Renal cortex interstitium (tissue), 15 donors: ENCODE measurements around the gene B3GAT2. TPM values are rescaled to one million over a fixed set of nuclear protein-coding genes. Genes with fewer than 3 reads are reported as not detected.
A peak's percentile ranks its signal among the peaks of the same experiment; 100 is the strongest.
"Not testable (repeated sequence)": the region's sequence is repeated elsewhere in the genome, so short reads cannot be mapped to it uniquely, and the experiment has no call there.

ENCODE experiments used
- DNase-seq, 11 donors: peaks; one replicate each; pipeline ENCODE4 v3.0.0-alpha.2; 2013; ENCODE audit warnings: low read depth in 9 of 11, low spot score in 4 of 11; ENCODE audit errors: extremely low read depth in 1 of 11
- long read RNA-seq, 16 experiments: transcript quantifications; one replicate each; lab custom pipeline, GENCODE V29; 2026
- polyA plus RNA-seq, 3 donors: library from polyadenylated mRNA; unstranded; fragments of 120-200 nt; gene quantifications; one replicate each; pipeline ENCODE4 v1.2.1, GENCODE V29; 2013; ENCODE audit not compliant: insufficient read length in 3 of 3

B3GAT2 gene, protein sequence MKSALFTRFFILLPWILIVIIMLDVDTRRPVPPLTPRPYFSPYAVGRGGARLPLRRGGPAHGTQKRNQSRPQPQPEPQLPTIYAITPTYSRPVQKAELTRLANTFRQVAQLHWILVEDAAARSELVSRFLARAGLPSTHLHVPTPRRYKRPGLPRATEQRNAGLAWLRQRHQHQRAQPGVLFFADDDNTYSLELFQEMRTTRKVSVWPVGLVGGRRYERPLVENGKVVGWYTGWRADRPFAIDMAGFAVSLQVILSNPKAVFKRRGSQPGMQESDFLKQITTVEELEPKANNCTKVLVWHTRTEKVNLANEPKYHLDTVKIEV
- polyA plus RNA-seq, result 1 to 10 TPM in 2 of 3 donors, under 1 TPM in 1; 0.96 to 2.4 (median 1.1) TPM
- long read RNA-seq, donor 1, result 0 reads
- long read RNA-seq, donor 2, result 0 reads
- long read RNA-seq, donor 3, result 0 reads
- long read RNA-seq, donor 4, result 0 reads
- long read RNA-seq, donor 5, result 0 reads
- long read RNA-seq, donor 6, result 0 reads
- long read RNA-seq, donor 7, full-length matches to known transcripts, result 1 of 1 reads
- long read RNA-seq, donor 7, partial matches to known transcripts, result 0 of 1 reads
- long read RNA-seq, donor 7, other reads (novel, unspliced or antisense), result 0 of 1 reads
- long read RNA-seq, donor 8, result 0 reads
- long read RNA-seq, donor 9, partial matches to known transcripts, result 19 of 55 reads
- long read RNA-seq, donor 9, other reads (novel, unspliced or antisense), result 36 of 55 reads
- long read RNA-seq, donor 10, result 0 reads
- long read RNA-seq, donor 11, result 0 reads
- long read RNA-seq, donor 12, partial matches to known transcripts, result 27 of 27 reads
- long read RNA-seq, donor 12, other reads (novel, unspliced or antisense), result 0 of 27 reads
- long read RNA-seq, donor 13, result 0 reads
- long read RNA-seq, donor 14, result 0 reads
- long read RNA-seq, donor 15, result 0 reads
- long read RNA-seq, donor 16, result 0 reads

DNA sequence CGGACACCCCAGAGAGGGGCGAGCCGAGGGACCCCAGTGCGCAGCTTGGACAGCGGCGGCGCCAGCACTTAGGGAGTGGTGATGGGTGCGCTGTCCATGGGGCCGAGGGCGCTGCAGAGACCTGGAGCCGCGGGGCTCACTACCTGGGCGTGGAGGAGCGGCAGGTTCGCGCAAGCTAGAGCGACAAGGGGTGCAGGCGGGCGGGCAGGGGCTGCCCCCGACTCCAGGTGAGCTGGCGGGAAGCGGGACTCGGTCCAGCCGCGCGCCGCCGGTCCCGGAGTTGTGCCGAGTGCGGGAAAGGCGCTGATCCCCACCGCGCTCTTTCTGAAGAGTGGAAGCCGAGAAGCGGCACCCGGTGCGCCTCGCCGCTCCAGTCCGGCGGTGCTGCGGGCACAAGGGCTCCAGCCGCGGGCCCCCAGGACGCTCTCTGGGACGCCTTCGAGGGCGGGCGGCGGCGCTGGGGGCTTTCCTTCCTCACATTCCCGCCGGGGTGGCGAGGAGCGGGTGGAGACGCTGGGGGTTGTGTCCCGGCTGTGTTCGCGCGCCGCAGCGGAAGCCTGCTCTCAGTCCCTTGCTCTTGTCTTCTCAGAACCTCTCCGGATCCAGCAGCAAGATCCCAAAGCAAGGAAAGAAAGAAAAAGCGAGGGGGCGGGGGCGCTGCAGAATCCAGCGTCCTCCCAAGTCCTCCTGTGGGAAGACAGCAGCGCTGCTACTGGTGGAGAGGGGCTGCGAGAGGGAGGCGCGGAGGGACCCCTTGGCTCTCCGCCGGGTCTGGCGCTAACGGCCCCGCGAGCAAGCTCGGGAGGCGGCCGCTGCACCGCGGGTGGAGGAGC, at the start of gene B3GAT2:
Gene B3GAT2 (minus strand): TSS at position 610 of the 833 bp plus-strand sequence. CDS start 631 bp downstream, outside the sequence.
- DNase-seq, result peak in 1 of 11 donors; percentile 28

DNA sequence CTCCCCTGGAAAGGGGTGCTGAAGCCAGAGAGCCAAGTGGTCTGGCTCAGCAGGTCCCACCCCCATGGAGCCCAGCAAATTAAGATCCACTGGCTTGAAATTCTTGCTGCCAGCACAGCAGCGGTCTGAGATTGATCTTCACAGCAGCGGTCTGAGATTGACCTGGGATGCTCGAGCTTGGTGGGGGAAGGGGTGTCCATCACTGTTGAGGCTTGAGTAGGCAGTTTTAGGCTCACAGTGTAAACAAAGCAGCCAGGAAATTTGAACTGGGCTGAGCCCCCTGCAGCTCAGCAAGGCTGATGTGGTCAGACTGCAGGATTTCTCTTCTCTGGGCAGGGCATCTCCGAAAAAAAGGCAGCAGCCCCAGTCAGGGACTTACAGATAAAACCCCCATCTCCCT, 41.3 kb upstream of the B3GAT2 start:
- no peak for DNase-seq

DNA sequence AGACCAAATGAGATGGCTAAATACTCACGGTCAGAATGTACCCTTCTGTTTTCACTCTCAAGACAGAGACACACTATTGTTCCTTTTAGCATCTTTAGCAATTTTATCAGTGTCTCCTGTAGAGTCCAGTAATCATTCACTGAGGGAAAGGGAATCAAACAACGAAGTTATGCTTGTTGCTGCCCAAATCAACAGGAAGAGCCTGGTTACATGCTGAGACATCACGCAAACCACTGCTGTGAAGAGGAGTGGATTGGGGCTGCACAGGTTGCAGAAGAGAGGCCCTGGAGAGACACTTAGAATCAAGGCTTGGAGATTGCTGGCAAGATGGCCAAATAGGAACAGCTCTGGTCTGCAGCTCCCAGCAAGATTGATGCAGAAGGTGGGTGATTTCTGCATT, 40.5 kb upstream of the B3GAT2 start:
- DNase-seq, result no peak

DNA sequence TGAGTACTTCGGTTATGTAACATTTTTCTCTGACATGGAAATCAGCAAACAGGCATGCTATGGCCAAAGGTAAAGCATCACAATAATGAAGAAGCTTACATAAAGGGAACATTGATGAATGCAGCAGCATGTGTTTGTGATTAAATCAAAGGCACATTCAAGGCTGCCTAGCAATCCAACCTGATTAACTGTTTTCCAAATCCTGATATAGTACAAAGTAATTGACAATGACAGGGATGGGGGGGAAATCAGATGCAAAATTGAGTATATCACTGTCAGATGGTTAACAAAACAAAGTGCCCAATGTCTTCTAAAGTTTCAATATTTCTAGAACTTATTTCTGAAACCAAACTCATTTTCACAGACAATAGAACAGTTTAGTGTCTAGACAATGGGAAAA, 39.2 kb upstream of the B3GAT2 start:
- no peak for DNase-seq

DNA sequence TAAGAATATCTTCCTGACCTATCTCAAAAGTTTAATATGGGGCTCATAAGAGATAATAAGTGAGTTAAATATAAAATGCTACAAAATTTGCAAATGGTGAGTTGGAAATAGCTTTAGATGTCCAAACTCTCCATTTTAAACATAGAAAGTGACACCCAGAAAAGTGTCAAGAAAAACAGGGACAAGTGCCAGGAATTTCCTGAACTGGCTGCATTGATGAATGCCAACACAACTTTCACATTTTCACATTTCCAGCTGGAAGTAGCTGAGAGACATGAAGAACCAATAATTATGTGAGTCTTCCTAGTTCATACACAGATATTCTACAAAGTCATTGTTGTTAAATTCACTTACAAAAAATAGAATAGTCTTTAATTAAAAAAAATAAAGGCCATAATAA, 38.6 kb upstream of the B3GAT2 start:
- no peak for DNase-seq

DNA sequence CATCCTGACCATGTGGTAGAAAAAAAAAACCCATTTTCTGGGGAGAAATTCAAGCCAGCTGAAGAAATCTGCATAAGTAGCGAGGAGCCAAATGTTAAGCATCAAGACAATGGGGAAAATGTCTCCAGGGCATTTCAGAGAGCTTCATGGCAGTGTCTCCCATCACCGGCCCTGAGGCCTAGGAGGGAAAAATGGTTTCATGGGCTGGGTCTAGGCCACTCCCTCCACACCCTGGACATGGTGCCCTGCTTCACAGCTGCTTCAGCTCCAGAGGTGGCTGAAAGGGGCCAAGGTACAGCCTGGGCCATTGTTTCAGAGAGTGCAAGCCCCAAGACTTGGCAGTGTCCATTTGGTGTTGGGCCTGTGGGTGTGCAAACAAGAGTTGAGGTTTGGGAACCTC, 34.4 kb upstream of the B3GAT2 start:
- no peak for DNase-seq

DNA sequence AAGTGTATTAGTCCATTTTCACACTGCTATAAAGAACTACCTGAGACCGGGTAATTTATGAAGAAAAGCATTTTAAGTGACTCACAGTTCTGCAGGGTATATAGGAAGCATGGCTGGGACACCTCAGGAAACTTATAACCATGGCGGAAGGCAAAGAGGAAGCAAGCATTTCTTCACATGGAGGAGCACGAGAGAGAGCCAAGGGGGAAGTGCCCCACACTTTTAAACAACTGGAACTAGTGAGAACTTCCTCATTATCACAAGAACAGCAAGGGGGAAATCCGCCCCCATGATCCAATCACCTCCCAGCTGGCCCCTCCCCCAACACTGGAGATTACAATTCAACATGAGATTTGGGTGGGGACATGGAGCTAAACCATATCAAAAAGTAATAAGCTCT, 28.3 kb upstream of the B3GAT2 start:
- DNase-seq, result no peak

DNA sequence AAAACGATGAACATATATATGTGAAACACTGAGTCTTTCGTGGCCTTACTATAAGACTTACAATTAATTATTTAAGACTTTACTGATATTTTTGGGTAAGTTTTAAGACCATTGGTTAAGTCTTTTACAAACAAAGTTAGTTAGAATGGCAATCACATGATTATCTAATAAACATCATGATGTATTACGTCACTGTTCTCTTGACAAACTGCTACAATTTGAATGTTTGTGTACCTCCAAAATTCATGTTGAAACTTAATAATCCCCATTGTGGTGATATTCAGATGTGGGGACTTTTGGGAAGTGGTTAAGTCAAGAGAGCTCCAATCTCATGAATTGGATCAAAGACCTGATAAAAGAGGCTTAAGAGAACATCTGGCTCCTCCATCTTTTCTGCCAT, 25.9 kb upstream of the B3GAT2 start:
- no peak for DNase-seq

DNA sequence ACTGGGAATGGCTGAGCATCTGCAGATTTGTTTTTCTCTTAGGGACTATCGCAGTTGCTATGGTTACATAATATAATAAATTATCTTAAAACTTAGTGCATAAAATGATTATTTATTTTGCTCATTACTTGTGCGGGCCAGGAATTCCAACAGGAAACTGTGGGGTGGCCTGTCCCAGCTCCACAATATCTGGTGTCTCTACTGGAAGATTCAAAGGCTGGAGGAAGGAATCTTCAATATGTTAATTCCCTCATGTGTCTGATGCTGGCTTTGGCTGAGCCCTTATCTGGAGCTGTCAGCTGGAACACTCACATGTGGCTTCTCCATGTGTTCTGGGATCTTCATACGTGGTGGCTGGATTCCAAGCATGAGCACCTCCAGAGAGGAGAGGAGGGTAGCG, 23.9 kb upstream of the B3GAT2 start:
- peak in 4 of 11 donors; percentile 2 to 18 (median 8) for DNase-seq

DNA sequence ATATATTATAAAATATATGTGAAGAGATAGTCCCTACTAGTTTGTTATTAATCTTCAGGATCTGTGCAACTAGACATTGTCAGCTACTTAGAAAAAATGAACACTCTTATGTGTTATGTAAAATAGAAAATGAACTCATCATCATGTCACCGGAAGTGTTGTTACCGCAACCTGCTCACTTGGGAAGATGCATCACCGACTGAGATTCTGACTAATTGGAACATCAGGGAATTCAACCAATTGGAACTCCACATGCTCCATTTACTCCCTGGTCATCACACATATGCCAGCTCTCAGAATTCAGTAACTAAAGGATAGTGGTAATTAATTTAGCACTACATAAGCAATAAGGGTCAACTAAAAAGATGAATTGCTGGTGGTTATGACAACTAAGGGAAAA, 16.7 kb upstream of the B3GAT2 start:
- no peak for DNase-seq

DNA sequence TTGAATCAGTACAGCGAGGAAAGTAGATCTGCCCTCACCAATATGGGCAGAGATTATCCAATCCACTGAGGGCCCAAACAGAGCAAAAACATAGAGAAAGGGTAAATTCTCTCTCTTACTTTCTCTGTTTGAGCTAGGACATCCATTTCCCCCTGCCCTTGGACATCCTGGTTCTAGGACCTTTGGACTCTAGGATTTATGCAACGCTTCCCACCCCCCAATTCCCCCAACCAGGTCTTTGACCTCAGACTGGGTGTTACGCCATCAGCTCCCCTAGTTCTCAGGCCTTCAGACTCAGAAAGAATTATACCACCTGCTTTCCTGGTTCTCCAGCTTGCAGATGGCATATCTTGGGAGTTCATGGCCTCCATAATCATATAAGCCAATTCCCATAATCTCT, 10.2 kb upstream of the B3GAT2 start:
- DNase-seq, result no peak

DNA sequence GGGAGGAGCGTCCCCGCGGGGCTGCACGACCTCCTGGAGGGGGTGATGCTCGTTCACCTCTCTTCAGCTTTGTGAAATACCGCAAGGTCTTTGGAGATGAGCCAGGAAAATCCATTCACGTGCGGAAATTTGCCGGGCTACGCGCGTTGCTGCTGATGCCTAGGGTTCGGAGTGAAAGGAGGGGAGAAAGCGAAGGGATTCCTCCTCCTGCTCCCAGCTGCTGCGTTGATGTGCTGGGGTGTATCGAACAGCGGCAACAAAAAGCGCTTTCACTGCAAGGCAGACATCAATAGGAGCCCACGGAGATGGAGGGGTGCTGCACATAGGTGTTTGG, 391 bp upstream of the B3GAT2 start:
- no peak for DNase-seq

DNA sequence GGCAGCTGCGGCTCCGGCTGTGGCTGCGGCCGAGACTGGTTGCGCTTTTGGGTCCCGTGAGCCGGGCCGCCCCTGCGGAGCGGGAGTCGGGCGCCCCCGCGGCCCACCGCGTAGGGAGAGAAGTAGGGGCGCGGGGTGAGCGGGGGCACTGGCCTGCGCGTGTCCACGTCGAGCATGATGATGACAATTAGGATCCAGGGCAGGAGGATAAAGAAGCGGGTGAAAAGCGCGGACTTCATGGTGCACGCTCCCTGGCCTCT, 739 bp downstream of the B3GAT2 start:
- DNase-seq, result peak in 1 of 11 donors; percentile 11

DNA sequence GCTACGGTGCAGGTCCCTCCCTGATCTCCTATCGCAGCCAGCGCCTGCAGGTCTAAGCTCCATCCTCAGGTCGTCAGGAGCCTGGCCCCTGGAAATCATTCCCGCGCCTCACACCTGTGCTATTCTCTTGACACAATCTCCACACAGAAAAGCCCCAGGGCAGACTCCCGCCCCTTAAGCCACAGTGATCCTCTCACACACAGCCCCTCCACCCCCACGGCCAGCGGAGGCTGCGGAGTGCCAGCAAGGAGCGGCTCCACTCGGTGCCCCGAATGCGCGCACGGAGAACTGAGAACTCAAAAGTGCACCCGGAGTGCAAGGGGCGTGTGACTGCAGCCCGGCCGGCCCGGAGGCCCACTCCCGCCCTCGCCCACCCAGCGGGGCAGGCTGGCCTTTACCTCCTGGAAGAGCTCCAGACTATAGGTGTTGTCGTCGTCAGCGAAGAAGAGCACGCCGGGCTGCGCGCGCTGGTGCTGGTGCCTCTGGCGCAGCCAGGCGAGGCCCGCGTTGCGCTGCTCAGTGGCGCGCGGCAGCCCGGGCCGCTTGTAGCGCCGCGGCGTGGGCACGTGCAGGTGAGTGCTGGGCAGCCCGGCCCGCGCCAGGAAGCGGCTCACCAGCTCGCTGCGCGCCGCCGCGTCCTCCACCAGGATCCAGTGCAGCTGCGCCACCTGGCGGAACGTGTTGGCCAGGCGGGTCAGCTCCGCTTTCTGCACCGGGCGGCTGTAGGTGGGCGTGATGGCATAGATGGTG, 1.2 kb downstream of the B3GAT2 start:
- peak; percentile 70 to 88 (median 84) for DNase-seq

DNA sequence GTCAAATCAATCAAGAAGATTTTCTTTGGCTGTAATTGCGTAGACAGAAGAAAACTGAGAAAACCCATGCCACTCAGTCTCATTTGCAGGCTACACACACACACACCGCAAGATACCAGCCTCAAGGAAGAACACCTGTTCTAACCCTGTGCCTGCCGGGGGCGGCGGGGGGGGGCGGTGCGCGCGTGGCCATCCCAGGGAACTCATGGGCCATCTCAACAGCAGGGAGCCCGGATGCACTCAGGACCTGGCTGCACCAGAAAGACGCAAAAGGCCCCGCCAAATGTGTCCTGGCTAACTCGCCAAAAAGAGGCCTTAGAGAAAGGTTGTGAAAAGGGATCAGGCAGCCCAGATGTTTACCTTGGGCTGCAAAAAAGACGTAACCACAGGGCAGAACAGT, 2.1 kb downstream of the B3GAT2 start:
- DNase-seq, result no peak

DNA sequence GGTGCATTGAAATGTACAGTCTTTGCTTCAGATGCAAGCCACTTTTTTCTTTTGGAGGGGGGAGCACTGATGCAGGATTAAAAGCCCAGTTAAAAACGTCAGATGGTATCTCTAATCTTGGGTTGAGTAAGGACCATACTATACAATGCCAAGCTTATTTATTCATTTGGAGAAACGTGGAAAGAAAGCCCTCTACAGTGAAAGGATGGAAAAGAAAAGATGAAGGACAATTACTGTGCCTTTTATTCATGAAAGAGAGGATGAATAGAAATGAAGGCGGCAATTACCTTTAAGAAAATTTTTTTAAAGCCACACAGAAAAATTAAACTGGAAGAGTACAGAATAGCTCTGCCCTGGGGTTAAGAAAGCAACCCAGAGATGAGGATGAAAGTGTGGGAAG, 2.7 kb downstream of the B3GAT2 start:
- DNase-seq, result no peak

DNA sequence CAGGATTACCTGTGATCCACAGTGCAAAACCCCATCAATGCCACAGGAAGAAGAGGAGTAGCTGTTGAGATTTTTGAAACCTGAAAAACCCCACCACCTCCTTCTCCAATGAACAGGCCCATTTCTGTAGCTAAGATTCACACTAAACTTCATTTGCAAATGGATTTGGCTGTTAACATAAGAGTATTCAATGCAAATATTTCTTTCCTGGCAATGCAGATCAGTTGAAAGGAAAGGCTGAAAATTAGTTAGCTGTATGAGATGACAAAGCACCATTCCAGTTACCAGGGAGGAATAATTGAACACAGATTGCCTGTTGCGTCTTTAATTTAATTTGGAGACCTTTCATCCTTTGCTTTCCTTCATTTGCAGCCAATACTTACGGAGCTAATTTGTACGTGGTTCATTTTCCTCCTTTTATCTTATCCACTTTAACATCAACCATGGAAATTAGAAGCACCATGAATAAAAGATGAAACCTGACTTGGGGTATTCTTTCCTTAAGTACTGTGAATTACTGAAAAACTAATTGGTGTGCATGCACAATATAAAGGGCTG, 4.2 kb downstream of the B3GAT2 start:
- DNase-seq, result no peak

DNA sequence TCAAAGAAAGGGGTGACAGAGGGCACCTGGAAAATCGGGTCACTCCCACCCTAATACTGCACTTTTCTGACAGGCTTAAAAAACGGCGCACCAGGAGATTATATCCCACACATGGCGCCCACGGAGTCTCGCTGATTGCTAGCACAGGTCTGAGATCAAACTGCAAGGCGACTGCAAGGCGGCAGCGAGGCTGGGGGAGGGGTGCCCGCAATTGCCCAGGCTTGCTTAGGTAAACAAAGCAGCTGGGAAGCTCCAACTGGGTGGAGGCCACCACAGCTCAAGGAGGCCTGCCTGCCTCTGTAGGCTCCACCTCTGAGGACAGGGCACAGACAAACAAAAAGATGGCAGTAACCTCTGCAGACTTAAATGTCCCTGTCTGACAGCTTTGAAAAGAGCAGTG, 12.5 kb downstream of the B3GAT2 start:
- DNase-seq, result not testable (repeated sequence)

DNA sequence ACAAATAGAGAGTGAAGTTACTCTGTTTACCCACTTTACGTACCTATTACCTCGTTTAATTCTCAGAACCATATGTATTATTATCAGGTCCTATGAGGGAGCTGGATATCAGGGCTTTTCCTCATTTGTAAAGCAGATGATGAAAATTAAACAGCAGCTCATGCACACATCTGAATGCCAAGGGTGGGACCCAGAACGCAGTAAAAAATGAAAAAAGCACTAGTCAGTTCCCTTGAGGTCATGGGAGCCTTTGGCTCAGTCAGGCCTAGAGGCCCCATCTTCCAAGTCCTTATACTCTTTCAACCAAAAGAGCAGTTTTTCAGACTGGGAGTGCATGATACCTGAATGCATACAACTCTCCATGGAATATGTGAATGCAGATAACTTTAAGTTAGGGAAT, 23.0 kb downstream of the B3GAT2 start:
- DNase-seq, result no peak
